ENCODE measurements around the gene INS.
"Not testable (repeated sequence)": the region's sequence is repeated elsewhere in the genome, so short reads cannot be mapped to it uniquely, and the experiment has no call there.

INS gene

DNA sequence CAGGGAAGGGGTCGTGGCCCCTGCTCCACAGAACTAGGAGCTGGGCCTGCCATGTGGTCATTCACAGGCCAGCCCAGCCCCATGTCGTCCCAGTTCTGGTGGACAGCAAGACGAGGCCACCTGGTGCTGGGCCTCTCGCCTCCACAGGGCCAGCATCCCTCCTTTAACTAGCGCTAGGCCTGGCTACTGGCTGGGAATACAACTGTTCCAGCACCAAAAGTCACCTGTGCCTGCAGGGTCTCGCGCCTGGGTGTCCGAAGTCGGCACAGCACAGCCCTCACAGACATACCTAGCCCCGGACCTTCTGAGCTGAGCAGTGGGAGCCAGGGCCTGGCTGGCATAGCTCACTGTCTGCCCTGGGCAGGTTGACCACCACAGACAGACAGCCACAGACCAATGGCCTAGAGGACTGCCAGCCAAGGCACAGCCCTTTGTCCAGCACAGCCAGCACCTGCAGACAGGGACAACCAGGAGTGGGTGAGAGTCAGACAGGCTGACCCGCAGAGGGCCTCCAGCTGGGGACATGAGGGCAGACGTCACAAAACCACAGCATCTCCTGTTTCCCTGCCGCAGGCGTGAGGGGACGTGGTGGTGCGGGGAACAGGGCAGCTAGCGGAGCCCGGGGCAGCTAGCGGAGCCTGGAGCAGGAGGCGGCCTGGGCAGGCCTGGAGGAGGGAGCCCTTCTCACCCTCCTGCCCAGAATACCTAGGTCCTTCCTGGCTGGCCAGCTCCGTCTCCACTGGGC is 37.8 kb upstream of the INS start:
- DNase-seq, result no peak

DNA sequence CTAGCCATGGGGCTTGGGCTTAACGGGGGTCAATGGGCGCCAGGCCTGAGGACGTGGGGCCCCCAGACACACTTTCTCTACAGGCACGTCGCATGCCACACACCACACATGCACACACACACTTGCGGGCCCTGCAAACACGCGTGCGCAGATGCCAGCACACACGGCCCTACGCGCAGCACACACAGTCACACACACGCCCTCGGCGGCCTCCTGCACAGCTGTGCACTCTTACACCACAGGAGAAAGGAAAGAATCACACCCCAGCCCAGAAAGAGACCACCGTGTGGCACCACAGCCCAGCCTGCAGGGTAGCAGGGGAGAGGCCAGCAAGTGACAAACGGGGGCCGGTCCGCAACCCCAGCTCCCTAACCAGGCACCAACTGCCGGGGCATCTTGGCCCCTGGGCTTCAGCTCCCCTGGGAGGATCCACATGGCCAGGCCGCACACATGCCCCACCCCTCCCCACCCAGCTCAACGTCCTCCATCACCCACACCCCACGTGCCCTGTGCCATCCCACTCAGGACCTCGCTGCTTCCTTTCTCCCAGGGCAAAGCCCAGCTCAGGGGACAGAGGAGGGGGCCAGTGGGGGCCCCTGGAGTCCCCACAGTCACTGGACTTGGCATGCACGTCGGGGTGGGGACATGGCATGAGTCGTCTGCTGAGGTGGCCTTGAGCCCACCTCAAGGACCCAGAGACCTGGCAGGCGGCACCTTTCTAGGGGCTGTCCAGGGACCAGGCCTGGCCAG is 36.9 kb upstream of the INS start:
- no peak for DNase-seq

DNA sequence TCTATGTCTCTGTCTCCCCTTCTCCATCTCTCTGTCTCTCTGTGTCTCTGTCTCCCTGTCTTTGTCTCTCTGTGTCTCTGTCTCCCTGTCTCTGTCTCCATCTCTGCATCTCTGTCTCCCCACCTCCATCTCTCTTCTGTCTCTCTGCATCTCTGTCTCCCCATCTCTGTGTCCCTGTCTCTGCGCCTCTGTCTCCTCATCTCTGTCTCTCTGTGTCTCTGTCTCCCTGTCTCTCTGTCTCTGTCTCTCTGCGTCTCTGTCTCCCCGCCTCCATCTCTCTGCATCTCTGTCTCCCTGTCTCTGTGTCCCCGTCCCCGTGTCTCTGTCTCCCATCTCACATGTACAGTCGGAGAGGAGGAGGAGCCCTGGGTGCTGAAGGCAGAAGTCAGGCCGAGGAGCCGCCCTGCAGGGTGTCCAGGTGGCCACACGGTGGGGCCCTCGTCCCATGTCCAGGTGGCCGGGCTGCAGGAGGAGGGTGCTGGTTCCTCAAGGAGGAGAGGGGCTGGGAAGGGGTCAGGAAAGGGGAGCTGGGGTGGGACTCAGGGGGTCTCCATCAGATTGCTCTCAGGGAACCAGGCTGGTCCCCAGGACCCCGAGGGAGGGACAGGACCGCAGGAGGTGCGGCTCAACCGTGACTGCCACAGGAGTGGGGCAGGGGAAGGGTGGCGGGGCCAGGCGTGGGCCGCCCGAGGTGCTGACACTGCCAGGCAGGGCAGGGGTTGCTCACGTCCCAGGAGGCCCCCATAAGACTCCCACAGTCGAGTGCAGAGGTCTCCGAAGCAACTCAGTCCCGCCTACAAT is 36.2 kb upstream of the INS start:
- peak; percentile 71 for DNase-seq

DNA sequence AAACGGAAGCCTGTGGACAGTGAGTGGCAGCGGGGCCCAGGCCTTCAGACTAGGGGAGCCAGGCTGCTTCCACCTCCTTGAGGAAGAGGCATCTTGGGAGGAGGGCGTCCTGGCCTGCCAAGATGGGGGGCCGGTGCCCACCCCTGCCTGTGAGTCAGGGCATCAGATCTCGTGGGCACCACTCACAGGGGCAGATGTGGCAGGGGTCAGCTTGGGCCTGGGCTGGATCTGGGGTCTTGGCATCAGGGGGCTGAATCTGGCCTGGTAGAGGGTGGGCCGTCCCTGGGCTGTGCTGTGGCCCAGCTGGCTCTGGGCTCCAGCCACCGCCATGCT is 34.7 kb upstream of the INS start:
- DNase-seq, result no peak

DNA sequence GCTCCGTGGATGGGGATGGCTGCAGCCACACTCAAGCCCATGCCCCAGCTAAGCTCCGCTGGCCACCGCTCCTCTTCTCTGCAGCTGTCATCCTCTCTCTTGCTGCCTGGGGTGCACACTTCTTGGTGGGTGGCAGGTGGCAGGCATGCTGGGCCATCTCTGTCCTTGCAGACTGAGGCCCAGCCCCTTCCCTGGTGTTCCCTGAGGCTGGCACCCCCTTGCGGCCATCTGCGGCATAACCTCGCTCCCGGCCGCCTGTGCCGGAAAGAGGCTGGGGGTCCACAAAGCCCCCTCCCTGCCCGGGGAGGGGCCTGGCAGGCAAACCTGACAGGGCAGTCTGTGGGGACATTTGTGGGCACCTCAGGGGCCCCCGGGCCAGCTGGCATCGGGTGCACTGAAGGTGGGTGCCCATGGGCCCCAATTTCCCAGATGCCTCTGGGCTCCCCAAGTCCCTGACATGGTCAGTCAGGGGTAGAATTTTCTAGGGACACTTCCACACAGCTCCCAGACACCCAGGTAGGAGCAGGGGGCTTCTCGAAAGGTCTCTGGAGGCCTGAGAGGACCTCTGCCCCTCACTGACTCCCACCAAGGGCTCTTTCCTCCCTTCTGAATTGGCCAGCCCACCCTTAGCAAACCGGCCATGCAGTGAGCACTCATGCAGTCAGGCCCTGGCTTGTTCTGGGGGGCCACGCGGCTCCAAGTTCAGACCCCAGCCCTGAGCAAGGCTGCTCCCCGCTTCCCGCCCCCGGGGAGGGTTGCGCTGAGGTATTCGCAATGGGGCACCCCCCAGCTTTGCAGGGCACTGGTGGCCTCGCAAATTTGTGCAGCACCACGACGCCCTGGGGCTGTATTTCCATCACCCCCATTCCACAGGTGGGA is 34.1 kb upstream of the INS start:
- DNase-seq, result peak; percentile 39

DNA sequence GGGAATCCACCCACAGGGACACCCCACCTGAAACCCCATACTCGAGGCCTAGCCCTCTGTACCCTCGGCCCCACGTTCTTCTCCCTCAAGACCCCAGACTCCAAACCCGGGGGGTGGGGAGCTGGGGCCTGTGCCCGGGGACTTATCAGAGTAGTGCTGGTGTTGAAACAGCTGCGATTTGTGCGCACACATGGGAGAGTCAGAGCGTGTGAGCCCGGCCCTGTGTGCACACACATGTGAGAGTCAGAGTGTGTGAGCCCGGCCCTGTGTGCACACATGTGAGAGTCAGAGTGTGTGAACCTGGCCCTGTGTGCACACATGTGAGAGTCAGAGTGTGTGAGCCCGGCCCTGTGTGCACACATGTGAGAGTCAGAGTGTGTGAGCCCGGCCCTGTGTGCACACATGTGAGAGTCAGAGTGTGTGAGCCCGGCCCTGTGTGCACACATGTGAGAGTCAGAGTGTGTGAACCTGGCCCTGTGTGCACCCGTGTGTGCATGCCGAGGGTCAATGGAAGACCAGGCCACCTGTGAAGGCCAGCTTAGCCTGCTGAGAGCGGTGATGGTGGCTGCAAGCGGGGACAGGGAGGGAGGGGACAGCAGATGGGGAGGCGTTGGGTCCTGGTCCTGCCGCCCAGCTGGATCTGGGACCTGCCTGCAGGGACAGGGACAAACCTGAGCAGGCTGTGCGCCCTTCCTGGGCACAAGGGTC is 33.0 kb upstream of the INS start:
- DNase-seq, result not testable (repeated sequence)

DNA sequence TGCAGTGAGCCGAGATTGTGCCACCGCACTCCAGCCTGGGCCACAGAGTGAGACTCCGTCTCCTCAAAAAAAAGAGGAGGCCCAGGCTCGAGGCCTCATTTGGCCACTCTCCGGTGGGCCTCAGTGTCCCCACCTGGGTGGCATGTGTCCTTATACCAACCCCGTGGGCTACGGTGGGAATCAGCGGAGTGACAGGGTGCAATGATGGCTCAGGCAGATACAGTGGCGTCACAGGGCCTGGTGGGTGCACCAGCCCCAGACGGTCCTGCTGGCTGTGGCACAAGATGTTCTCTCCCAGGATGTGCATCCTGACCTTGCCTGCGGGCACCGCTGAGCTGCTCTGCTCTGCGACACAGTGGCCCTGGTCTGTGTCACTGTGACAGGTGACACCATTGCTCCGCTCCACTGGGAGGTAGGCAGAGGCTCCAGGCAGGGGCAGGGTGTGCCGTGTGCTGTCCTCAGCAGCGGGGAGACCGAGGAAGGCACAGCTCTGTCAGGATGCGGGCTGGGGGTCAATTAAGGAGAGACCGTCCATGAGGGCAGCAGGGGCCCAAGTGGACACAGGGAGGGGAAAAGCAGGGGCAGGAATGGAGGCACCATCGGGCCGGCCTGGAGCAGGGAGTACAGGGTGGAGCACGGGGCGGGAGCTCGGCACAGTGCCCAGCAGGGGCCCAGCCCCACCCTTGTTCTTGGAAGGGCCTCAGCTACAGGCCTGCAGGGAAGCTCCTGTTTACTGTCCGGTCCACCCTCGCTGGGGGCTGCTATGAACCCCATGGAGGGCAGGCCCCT is 32.3 kb upstream of the INS start:
- no peak for DNase-seq

DNA sequence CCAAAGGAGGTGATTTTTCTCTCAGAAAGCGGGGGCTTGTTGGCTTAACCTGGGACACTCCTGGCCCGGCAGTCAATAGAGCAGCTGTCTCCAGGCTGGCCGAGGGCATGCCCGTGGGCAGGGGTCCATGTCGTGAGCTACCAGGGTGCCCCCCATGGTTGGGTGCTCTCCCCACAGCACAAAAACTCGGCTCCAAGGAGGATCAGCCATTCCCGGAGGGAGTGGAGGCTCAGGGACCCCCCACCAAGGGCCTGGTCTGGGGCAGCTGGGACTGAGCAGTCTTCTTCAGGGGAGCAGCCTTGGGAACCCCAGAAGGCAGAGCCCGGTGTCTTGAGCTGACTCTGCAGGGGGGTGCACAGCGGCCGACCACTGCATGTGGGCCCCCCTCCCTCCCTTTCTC is 31.4 kb upstream of the INS start:
- no peak for DNase-seq

DNA sequence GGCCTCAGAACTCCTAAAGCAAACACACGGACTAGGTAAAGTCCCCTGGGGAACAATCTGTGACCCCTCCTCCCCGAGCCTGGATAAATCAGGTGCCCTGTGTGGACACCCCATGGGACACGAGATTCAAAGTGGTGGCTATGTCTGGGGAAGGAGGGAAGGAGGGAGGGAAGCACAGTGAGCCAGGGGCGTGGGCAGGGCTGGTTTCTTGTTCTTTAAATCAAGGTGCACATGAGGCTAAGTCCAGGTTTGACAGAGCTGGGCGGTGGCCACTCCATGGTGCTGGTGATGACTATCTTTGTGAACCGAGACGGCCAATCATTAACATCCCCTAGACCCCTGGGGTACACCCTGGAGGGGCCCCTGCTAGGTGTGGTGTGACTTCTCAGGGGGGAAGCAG is 30.9 kb upstream of the INS start:
- DNase-seq, result no peak

DNA sequence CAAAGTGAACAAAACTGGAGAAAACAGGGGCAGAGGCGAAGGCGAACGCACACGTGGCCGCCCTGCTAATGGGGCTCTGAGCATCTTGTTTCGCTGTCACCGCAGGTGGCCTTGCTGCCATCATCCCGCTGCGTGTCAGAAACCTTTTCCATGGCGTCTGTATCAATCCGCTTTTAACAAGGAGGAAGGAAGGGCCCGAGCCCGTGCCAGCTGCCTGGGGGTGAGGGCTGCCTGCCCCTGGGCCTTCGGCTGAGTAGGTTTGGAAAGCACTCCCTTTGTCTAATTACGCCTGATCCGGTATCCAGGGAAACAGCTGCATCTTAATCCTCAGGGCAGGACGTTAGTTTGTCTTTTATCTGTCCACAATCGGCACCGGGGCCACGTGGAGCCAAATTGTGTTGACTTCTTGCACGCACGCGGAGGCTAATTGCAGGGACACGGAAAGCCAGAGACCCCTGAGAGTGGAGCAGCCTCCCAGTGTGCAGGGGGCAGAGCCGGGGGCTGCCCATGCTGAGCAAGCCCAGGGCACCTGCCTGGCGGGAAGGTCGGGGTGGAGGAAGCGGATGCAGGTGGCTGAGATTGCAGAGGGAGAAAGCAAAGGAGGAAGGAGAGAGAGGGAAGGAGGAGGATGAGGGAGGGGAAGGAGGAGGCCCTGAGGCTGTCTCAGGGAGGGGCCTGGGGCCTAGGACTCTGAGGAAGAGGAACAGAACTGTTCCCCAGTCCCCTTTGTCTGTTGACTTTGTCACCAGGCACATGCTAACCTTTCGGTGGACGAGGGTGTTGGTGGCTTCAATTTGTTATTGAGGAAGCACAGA is 29.9 kb upstream of the INS start:
- DNase-seq, result peak; percentile 84

DNA sequence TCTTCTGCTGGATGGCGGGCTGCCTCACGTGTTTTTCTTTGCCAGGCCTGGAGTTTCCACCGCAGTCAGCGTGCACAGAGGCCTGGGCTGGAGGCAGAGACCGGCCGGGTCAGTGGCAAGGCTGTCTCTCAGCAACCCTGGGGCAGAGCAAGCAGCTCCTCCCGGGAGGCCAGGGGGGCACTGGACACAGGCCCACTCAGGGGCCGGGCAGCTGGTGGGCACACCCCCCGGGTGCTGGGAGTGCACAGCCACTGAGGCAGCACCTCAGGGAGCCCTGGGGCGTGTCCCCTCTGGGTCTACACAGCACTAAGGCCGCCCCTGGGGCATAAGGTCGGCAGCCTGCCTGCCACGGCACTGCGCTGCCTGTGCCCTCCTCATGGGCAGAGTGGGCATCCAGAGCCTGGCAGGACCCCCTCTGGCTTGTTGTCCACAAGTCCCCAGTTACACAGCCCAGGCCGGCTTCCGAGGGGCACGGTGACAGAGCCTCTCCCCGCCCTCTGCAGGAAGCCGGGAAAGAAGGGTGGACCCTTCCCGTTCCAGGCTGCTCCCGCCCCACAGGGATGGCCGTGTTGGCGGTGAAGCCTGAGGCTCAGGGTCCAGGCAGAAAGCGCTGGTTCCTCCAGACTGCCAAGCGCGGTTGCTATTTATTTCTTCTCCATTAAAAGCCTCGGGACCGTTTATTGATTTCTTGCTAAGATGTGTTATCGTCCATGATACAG is 29.1 kb upstream of the INS start:
- no peak for DNase-seq

DNA sequence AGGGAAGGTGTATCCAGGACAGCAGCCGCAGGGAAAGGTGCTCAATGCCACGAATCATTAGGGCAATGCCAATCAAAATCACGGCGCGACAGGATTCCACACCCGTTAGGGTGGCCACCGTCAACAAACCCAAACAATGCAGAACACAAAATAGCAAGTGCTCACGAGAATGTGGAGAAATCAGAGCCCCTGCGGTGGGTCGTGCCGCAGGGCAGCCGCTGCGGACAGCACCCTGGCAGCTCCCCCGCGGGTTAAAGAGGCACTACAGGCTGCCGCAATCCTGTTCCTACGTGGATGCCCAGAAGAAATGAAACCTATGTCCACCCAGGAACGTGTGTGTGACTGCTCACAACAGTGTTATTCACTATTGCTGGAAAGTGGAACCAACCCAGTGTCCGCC is 27.7 kb upstream of the INS start:
- no peak for DNase-seq

DNA sequence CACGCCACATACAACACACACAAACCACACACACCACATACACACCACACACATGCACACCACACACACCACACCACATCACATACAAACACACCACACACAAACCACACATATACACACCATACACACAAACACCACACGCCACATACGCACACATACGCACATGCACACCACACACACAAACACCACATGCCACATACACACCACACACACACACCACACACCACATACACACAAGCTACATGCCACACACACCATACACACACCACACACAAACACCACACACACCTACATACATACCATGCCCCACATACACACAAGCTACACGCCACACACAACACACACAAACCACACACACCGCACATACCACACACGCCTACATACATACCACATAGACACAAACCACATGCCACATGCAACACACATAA is 26.3 kb upstream of the INS start:
- no peak for DNase-seq

DNA sequence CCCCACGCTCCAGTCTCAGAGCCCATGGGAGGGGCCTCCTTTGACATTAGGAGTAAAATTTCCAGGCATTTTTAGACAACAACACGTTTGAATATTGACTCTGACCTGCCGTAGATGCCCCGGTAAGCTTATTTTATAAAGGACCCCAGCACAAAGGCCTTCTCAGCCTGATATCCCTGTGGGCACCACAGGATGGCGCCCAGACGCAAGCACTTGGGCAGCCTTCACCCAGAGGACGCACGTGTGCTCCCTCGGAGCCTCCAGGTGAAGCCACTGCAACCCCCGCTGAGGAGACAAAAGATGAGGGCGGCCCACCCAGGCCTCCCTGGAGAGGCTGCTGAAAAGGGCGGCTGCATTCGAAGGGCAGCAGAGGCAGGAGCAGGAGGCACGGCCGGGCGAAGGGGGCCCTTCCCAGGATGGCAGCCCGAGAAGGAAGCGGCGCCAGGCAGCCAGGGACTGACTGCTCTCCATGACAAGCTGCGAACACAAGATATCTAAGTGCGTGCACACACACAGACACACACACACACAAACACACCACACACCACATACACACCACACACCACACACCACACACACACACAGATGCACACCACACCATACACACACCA is 25.8 kb upstream of the INS start:
- DNase-seq, result peak; percentile 46

DNA sequence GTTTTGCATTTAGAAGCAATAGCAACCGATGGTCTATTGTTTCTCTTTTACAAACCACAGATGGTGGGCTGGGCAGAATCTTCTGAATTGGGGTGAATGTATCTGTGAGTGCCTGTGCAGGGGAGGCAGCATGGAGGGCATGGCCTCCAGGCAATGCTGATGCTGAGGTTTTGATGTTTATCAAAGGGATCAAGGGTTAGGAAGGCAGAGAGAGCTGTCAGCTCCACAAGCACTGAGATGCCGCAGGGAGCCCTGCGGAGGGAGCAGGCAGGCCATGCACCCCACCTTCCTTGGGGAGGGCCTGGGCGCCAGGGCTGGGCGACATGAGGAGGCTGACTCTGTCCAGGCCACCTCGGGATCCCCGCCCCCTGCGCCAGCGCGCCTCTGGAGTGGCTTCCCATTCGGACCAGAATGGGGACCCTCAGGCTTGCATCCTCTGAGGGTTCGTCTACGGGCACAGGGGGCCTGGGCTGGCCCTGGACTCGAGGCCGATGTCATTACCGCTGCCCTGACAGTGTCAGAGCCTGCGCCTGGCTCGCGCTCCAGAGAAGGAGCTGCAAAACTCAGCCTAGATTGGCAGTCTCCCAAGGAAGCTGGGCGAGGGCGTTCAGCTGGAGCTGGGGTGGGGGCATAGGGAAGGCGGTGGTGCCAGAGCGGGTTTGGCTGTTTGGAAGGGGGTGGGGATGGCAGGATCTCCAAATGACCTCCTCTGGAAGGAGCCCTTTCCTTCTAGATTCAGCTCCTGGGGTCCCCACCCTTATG is 24.5 kb upstream of the INS start:
- no peak for DNase-seq

DNA sequence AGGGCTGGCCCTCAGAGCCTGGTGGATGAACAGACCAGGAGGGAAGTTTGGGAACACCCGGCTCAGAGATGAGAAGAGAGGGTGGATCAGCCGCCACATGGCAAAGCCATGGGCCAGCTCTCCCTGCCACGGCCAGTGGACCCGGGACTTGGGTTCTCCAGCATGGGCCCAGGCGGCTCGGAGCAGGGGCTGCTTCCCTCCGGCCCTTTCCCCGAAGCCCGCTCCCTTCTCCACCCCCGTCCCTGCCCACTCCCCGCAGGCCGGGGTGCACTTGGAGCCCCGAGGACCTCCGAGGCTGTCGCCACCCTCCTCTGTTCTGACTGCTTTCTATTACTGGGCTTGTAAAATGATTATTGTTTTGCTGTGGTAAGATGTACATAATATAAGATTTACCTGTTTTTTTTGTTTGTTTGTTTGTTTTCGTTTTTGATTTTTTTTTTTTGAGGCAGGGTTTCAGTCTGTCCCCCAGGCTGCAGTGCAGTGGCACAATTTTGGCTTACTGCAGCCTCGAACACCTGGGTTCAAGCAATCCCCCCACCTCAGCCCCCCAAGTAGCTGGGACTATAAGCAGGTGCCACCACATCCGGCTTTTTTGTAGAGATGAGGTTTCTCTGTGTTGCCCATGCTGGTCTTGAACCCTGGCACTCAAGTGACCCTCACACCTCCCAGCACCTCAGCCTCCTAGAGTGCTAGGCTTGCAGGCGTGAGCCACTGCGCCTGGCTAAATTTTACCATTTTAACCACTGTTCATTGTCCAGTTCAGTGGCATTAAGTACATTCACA is 21.9 kb upstream of the INS start:
- no peak for DNase-seq

DNA sequence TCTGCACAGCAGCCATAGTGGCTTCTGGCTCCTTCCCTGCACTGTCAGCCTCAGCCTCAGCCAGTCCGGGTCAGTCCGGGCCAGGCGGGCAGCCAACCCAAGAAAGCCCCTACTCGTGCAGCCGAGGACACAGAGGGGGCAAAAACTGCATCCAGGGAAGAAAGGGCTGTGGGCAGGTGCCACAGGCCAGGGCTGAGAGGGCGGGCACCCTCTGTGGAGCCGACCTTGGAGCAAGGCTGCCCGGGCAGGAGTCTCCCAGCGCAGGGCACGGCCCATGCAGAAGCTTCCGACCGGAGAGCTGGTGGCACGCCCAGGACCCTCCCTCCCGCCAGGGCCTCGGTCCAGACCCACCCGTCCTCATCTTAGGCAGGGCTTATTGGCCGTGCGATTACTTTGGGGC is 21.1 kb upstream of the INS start:
- no peak for DNase-seq

All from inflammatory macrophage treated with lipopolysaccharide for 4 hours (primary cell).